GM23248 (cell line): ENCODE measurements around the gene DUSP28.

ENCODE experiments used
- EZH2 ChIP-seq: fragments of 200-600 bp; sonication (generic); IDR thresholded peaks from 2 replicates; pipeline ENCODE4 v1.6.1; 2018; ENCODE audit warnings: antibody characterized with exemption, mild to moderate bottlenecking; ENCODE audit not compliant: insufficient read depth, poor library complexity, severe bottlenecking
- EZH2phosphoT487 ChIP-seq: fragments of 200-600 bp; sonication (generic); IDR thresholded peaks from 2 replicates; pipeline ENCODE4 v1.6.1; 2018; ENCODE audit warnings: antibody characterized with exemption, moderate library complexity, mild to moderate bottlenecking, low read depth; ENCODE audit not compliant: insufficient read depth

DNA sequence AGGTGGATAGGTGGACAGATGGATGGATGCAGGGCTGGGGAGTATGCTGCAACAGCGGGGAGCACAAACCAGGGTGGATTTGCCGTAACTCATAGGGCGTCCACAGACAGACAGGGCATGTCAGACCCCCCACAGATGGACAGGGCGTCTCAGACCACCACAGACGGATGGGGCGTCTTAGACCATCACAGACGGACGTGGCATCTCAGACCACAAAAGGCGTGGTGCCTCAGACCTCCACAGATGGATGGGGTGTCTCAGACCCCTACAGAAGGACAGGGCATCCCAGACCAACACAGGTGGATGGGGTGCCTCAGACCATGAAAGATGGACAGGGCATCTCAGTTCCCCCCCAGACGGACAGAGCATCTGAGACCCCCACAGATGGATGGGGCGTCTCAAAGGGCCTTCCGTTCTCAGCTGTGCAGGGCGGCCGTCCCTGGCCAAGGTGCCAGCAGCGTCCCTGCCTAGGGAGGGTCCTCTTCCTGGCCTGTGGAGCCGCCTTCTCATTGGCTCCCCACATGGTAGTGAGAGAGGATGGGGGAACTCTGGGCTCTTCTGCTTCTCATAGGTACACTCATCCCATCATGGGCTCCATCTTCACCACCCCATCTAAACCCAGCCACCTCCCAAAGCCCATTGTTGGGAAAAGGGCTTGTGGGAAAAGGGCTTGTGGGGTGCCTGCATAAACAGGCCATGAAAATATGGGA is 4.5 kb upstream of the DUSP28 start:
- TF ChIP-seq EZH2phosphoT487 (no peak), EZH2 (no peak)
